ENCODE measurements around the gene MS4A1.
A peak's percentile ranks its signal among the peaks of the same experiment; 100 is the strongest.
"Not testable (repeated sequence)": the region's sequence is repeated elsewhere in the genome, so short reads cannot be mapped to it uniquely, and the experiment has no call there.

MS4A1 gene

DNA sequence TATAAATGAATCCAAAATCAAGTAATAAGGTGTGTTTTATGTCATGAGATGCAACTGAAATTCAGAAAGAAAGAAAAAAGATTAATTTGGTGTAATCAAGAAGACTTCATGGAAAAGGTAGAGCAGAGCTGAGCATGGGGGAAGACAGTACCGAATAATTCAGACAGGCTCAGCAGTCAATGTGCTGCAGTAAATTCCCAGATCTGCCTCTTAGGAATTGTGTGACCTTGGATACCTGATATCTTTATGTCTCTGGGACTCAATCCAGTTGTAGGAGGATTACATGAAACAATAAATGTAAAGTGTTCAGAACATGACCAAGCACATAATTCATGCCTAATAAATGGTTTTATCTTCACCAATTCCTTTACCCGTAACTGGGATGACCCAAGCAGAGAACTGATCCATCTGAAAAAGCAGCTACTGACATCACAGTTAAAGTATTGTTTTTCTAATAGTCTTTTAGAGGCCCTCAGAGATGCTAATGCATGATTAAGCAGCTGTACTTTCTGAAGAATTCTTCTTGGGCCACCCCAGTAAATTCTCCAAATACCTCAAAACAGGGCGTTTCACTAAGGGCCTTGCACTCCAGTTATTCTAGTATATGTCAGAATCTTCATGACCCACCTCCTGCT lies 44.7 kb downstream of the MS4A1 start:
- no peak for DNase-seq (ENCODE audit: low read depth)
- H3K4me3 ChIP-seq (ENCODE audit: low read depth, low read length) = no peak overlapping the region

DNA sequence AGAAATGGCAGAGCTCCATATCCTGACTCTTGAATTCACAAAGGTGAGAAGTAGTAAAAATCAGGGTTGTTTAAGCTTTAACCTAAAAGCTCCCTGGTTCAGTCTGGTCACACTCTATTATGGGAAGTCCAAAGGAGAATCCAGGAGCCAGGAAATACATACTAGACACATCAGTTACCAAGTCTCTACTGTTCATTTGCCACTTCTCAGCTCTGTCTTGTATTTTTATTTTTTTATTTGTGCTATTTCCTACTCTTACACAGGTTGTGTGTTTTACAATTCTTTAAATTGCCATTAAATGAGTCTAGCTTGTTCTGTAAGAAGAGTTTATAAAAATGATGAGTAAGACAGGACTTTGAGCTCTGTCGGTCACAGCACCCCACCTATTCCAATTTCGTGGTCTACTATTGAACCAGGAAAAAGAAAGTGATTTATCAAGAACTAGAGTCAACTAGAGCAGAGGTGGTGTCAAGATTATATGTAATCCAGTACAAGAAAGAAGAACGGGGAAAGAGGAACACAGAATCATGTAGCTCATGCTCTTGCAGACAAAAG lies 46.7 kb downstream of the MS4A1 start:
- H3K4me3 ChIP-seq (ENCODE audit: low read depth, low read length) = no peak overlapping the region
- no peak for TF ChIP-seq MYC (IDR thresholded peaks at IDR 0.05; ENCODE audit: low read depth, low read length)
- TF ChIP-seq, protein P1, sequence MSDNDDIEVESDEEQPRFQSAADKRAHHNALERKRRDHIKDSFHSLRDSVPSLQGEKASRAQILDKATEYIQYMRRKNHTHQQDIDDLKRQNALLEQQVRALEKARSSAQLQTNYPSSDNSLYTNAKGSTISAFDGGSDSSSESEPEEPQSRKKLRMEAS (IDR thresholded peaks at IDR 0.05; ENCODE audit: low read depth, low read length) = no peak
- TF ChIP-seq, protein P2, sequence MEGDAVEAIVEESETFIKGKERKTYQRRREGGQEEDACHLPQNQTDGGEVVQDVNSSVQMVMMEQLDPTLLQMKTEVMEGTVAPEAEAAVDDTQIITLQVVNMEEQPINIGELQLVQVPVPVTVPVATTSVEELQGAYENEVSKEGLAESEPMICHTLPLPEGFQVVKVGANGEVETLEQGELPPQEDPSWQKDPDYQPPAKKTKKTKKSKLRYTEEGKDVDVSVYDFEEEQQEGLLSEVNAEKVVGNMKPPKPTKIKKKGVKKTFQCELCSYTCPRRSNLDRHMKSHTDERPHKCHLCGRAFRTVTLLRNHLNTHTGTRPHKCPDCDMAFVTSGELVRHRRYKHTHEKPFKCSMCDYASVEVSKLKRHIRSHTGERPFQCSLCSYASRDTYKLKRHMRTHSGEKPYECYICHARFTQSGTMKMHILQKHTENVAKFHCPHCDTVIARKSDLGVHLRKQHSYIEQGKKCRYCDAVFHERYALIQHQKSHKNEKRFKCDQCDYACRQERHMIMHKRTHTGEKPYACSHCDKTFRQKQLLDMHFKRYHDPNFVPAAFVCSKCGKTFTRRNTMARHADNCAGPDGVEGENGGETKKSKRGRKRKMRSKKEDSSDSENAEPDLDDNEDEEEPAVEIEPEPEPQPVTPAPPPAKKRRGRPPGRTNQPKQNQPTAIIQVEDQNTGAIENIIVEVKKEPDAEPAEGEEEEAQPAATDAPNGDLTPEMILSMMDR (IDR thresholded peaks at IDR 0.05; ENCODE audit: low read depth, low read length) = no peak
- TF ChIP-seq POLR2A (IDR thresholded peaks at IDR 0.05; ENCODE audit: extremely low read depth, insufficient read length) = no peak
- no peak for DNase-seq (ENCODE audit: low read depth)

More for the DNA sequence above, 44.7 kb downstream of the MS4A1 start:
- TF ChIP-seq POLR2A (IDR thresholded peaks at IDR 0.05; ENCODE audit: extremely low read depth, insufficient read length) = no peak
- TF ChIP-seq, protein P1 (IDR thresholded peaks at IDR 0.05; ENCODE audit: low read depth, low read length) = no peak
- TF ChIP-seq, protein P2 (IDR thresholded peaks at IDR 0.05; ENCODE audit: low read depth, low read length) = no peak
- TF ChIP-seq MYC (IDR thresholded peaks at IDR 0.05; ENCODE audit: low read depth, low read length) = no peak

DNA sequence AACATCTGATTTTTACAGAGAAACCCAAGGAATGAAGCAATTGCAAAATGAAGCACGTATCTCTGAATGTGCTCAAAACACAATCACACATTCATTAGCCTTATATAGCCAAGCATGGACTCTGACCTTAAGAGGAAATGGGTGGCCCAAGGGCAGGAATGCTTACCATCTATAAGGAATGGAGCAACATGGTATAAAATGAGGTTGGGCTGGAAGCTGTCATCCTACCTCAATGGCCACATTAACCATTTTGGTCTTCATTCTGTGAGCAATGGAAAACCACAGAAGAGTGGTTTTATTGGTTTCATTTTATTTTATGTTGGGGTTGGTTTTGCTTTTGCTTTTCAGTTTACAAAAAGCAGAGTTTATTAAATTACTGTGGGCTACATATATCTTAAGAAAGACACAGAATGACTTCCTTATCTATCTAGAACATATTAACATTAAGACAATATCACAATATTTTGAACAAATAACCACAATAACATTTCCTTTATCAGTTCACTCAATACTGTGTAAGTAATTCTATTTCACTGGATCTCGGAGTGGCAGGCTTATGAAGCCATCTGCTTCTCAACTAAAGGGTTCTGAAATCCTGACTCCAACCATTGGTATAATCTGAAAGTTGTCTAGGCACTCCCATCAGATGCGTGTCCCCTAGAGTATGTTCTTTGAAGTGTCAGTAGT lies 48.7 kb downstream of the MS4A1 start:
- TF ChIP-seq, protein P2 (IDR thresholded peaks at IDR 0.05; ENCODE audit: low read depth, low read length) = no peak
- TF ChIP-seq, protein P1 (IDR thresholded peaks at IDR 0.05; ENCODE audit: low read depth, low read length) = no peak
- TF ChIP-seq POLR2A (IDR thresholded peaks at IDR 0.05; ENCODE audit: extremely low read depth, insufficient read length) = no peak
- no peak for TF ChIP-seq MYC (IDR thresholded peaks at IDR 0.05; ENCODE audit: low read depth, low read length)
- H3K4me3 ChIP-seq (ENCODE audit: low read depth, low read length) = no peak overlapping the region
- DNase-seq (ENCODE audit: low read depth) = peak; percentile 4

DNA sequence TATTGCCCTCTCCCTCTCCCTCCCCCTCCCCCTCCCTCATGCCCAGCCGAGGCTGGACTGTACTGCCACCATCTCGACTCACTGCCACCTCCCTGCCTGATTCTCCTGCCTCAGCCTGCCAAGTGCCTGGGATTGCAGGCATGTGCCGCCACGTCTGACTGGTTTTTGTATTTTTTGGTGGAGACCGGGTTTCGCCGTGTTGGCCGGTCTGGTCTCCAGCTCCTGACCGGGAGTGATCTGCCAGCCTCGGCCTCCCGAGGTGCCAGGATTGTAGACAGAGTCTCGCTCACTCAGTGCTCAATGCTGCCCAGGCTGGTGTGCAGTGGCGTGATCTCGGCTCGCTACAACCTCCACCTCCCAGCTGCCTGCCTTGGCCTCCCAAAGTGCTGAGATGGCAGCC lies 54.0 kb downstream of the MS4A1 start:
- DNase-seq (ENCODE audit: low read depth); H3K4me3 ChIP-seq (ENCODE audit: low read depth, low read length): not testable (repeated sequence)

DNA sequence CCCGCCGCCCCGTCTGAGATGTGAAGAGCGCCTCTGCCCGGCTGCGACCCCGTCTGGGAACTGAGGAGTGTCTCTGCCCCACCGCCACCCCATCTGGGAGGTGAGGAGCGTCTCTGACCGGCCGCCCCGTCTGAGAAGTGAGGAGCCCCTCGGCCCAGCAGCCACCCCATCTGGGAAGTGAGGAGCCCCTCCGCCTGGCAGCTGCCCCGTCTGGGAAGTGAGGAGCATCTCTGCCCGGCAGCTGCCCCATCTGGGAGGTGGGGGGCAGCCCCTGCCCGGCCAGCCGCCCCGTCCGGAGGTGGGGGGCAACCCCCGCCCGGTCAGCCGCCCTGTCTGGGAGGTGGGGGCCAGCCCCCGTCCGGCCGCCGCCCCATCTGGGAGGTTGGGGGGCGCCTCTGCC lies 54.6 kb downstream of the MS4A1 start:
- H3K4me3 ChIP-seq (ENCODE audit: low read depth, low read length); DNase-seq (ENCODE audit: low read depth): not testable (repeated sequence)

DNA sequence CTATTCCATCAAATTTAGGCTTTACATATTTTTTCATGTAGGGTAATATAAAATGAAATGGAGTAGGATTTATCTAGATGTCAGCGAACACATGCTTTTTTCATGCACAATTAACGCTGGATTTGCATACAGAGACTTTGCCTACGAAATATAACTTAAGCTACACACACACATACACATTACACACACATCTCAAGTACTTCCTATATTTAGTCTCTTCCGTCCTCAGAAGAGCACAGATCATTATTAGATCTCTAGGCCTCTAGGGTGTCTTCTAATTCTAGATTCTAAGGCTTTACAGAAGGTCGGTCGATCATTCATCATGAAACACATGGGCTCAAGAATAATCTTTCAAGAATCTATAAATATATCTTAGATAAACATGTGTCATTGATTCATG lies 55.7 kb downstream of the MS4A1 start:
- DNase-seq (ENCODE audit: low read depth) = no peak
- TF ChIP-seq, protein P1 (IDR thresholded peaks at IDR 0.05; ENCODE audit: low read depth, low read length) = no peak
- TF ChIP-seq MYC (IDR thresholded peaks at IDR 0.05; ENCODE audit: low read depth, low read length) (no peak), POLR2A (IDR thresholded peaks at IDR 0.05; ENCODE audit: extremely low read depth, insufficient read length) (no peak)
- TF ChIP-seq, protein P2 (IDR thresholded peaks at IDR 0.05; ENCODE audit: low read depth, low read length) = no peak
- no peak overlapping the region for H3K4me3 ChIP-seq (ENCODE audit: low read depth, low read length)

Data from NB4 (cell line).